DND-41 (cell line): ENCODE measurements around the gene KIAA1671.

ENCODE experiments used
- EZH2 ChIP-seq: IDR thresholded peaks from 3 replicates; pipeline ENCODE4 v1.6.1; 2012; ENCODE audit warnings: borderline replicate concordance, low read depth, mild to moderate bottlenecking, moderate library complexity, low read length, inconsistent platforms; ENCODE audit not compliant: severe bottlenecking
- TF ChIP-seq, protein P1 (sequence below): IDR thresholded peaks from 2 replicates; pipeline ENCODE4 v1.5.1; 2012; ENCODE audit warnings: borderline replicate concordance, low read length, moderate library complexity, mild to moderate bottlenecking; ENCODE audit not compliant: poor library complexity, severe bottlenecking; ENCODE audit errors: extremely low read depth

DNA sequence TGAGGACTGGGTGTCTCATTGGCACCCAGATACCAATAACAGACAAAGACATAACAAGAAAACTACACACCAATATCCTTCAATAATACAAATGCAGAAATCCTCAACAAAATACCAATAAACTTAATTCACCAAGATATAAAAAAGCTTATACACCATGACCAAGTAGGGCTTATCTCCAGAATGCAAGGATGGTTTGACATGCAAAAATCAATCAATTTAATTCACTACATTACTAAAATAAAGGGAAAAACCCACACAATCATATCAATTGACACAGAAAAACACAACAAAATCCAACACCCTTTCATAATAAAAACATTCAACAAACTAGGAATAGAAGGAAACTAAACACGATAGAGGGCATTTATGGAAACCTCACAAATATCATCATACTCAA lies 46.6 kb upstream of the KIAA1671 start:
- TF ChIP-seq, protein P1, sequence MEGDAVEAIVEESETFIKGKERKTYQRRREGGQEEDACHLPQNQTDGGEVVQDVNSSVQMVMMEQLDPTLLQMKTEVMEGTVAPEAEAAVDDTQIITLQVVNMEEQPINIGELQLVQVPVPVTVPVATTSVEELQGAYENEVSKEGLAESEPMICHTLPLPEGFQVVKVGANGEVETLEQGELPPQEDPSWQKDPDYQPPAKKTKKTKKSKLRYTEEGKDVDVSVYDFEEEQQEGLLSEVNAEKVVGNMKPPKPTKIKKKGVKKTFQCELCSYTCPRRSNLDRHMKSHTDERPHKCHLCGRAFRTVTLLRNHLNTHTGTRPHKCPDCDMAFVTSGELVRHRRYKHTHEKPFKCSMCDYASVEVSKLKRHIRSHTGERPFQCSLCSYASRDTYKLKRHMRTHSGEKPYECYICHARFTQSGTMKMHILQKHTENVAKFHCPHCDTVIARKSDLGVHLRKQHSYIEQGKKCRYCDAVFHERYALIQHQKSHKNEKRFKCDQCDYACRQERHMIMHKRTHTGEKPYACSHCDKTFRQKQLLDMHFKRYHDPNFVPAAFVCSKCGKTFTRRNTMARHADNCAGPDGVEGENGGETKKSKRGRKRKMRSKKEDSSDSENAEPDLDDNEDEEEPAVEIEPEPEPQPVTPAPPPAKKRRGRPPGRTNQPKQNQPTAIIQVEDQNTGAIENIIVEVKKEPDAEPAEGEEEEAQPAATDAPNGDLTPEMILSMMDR: no peak
- no peak for TF ChIP-seq EZH2
